HCT116 (cell line): Measurements from ENCODE around the gene PCBP3. TPM values are rescaled to one million over a fixed set of nuclear protein-coding genes. Genes with fewer than 3 reads are reported as not detected.

ENCODE experiments used
- ATAC-seq: fragments of 200-7000 bp; cut with Tn5 transposase; 2 replicates; pipeline ENCODE4 v1.9.1; 2020; ENCODE audit warnings: mild to moderate bottlenecking, moderate library complexity
- BruUV-seq: library from RNA; stranded (reverse); fragments of 400-500 nt; replicated peaks from 2 replicates; lab custom pipeline; 2021; lab: Mats Ljungman, UMichigan
- CTCF ChIA-PET: fragments of 300-600 bp; sonication (Branson Sonifier 250); formaldehyde crosslinking; loops from one replicate; lab custom pipeline; 2021; ENCODE audit warnings: antibody characterized with exemption; lab: Charles Lee
- POLR2A ChIA-PET: fragments of 300-600, 350-600 bp; sonication (Branson Sonifier 250); formaldehyde crosslinking; loops from one replicate; lab custom pipeline; 2021; ENCODE audit warnings: antibody characterized with exemption; lab: Charles Lee
- RAD21 ChIA-PET, 2 experiments: fragments of 300-600 bp; sonication (Branson Sonifier 250); formaldehyde crosslinking; loops; one replicate each; lab custom pipeline; 2023; ENCODE audit warnings: low total read pairs in 2 of 2; ENCODE audit not compliant: uncharacterized antibody in 2 of 2, unreplicated experiment in 2 of 2, low non-redundant PET in 1 of 2; lab: Charles Lee
- DNase-seq: peaks from one replicate; pipeline ENCODE4 v3.0.0-alpha.2; 2010; ENCODE audit warnings: low read depth, low spot score
- H2AFZ ChIP-seq: fragments of 200-600 bp; shearing (Covaris generic), sonication (generic); 2 replicates; pipeline ENCODE4 v1.6.1; 2017; ENCODE audit warnings: low read depth, mixed run types, mixed read lengths, antibody characterized with exemption, low read length; ENCODE audit not compliant: poor library complexity, severe bottlenecking
- H3K27ac ChIP-seq: 2 replicates; pipeline ENCODE4 v1.5.1; 2012; ENCODE audit warnings: low read depth, low read length
- H3K27me3 ChIP-seq: fragments of 200-600 bp; sonication (generic); 2 replicates; pipeline ENCODE4 v1.6.1; 2016; ENCODE audit warnings: mixed run types, low read length, mixed read lengths; ENCODE audit not compliant: insufficient read depth
- H3K36me3 ChIP-seq, 2 experiments: fragments of 200-500 bp in 1 of 2; fragments of 200-600 bp in 1 of 2; sonication (Bioruptor generic) in 1 of 2; sonication (generic) in 1 of 2; 2 replicates each; pipeline versions ENCODE4 v1.5.1 to v1.6.1; 2014 to 2016; ENCODE audit warnings: low read length in 2 of 2, inconsistent platforms in 1 of 2, mixed read lengths in 1 of 2, mixed run types in 1 of 2; ENCODE audit not compliant: insufficient read depth in 2 of 2, control insufficient read depth in 1 of 2
- H3K4me1 ChIP-seq, 2 experiments: fragments of 200-600 bp in 1 of 2; sonication (generic) in 1 of 2; 2 replicates each; pipeline versions ENCODE4 v1.5.1 to v1.6.1; 2012 to 2017; ENCODE audit warnings: low read length in 2 of 2, inconsistent platforms in 1 of 2, mild to moderate bottlenecking in 1 of 2, mixed read lengths in 1 of 2, mixed run types in 1 of 2, moderate library complexity in 1 of 2; ENCODE audit not compliant: insufficient read depth in 2 of 2, control insufficient read depth in 1 of 2
- H3K4me2 ChIP-seq: fragments of 200-600 bp; sonication (generic); 2 replicates; pipeline ENCODE4 v1.6.1; 2017; ENCODE audit warnings: mixed run types, low read length, mixed read lengths
- H3K4me3 ChIP-seq, 2 experiments: fragments of 200-600 bp in 1 of 2; sonication (generic) in 1 of 2; replicated peaks in 1 of 2; 2 replicates each; pipeline ENCODE4 v1.5.1; 2011 to 2016; ENCODE audit warnings: low read length in 2 of 2, control low read depth in 1 of 2, low read depth in 1 of 2, mild to moderate bottlenecking in 1 of 2, mixed read lengths in 1 of 2, mixed run types in 1 of 2
- H3K79me2 ChIP-seq: fragments of 200-600 bp; sonication (generic); 2 replicates; pipeline ENCODE4 v1.6.1; 2017; ENCODE audit warnings: mild to moderate bottlenecking, mixed run types, low read length, moderate library complexity, mixed read lengths; ENCODE audit not compliant: insufficient read depth
- H3K9ac ChIP-seq: fragments of 200-600 bp; sonication (generic); 2 replicates; pipeline ENCODE4 v1.6.1; 2016; ENCODE audit warnings: low read length, mixed read lengths
- H3K9me2 ChIP-seq: fragments of 200-600 bp; sonication (generic), shearing (Covaris generic); 2 replicates; pipeline ENCODE4 v1.6.1; 2017; ENCODE audit warnings: mixed run types, mild to moderate bottlenecking, moderate library complexity; ENCODE audit not compliant: insufficient read depth
- H3K9me3 ChIP-seq, 2 experiments: fragments of 200-500 bp in 1 of 2; fragments of 200-600 bp in 1 of 2; sonication (Bioruptor generic) in 1 of 2; sonication (generic) in 1 of 2; 2 replicates each; pipeline ENCODE4 v1.6.1; 2014 to 2017; ENCODE audit warnings: low read length in 2 of 2, mixed read lengths in 2 of 2, inconsistent platforms in 1 of 2, low read depth in 1 of 2, mild to moderate bottlenecking in 1 of 2, mixed run types in 1 of 2, moderate library complexity in 1 of 2; ENCODE audit not compliant: control insufficient read depth in 1 of 2, insufficient read depth in 1 of 2
- H4K20me1 ChIP-seq: fragments of 200-600 bp; sonication (generic), shearing (Covaris generic); 2 replicates; pipeline ENCODE4 v1.6.1; 2017; ENCODE audit warnings: mixed run types, mild to moderate bottlenecking, moderate library complexity; ENCODE audit not compliant: insufficient read depth
- ELF1 ChIP-seq: IDR thresholded peaks from 2 replicates; pipeline ENCODE4 v1.6.1; 2012; ENCODE audit warnings: low read depth, borderline replicate concordance
- EZH2 ChIP-seq: fragments of 200-600 bp; sonication (generic); IDR thresholded peaks from 2 replicates; pipeline ENCODE4 v1.6.1; 2017; ENCODE audit warnings: antibody characterized with exemption, mixed run types
- EZH2phosphoT487 ChIP-seq: fragments of 200-600 bp; IDR thresholded peaks from 2 replicates; pipeline ENCODE4 v1.6.1; 2018; ENCODE audit warnings: antibody characterized with exemption, borderline replicate concordance
- JUND ChIP-seq: IDR thresholded peaks from 2 replicates; pipeline ENCODE4 v1.6.1; 2012
- POLR2AphosphoS5 ChIP-seq: IDR thresholded peaks from 2 replicates; pipeline ENCODE4 v1.6.1; 2011; ENCODE audit warnings: mild to moderate bottlenecking, low read depth, low read length, moderate library complexity
- SIN3A ChIP-seq: IDR thresholded peaks from 2 replicates; pipeline ENCODE4 v1.6.1; 2012; ENCODE audit warnings: low read depth
- SP1 ChIP-seq: IDR thresholded peaks from 2 replicates; pipeline ENCODE4 v1.6.1; 2012; ENCODE audit warnings: low read depth
- TCF7L2 ChIP-seq: IDR thresholded peaks from 2 replicates; pipeline ENCODE4 v1.7.0; 2011; ENCODE audit warnings: borderline replicate concordance, inconsistent platforms; ENCODE audit not compliant: insufficient read depth, insufficient read length; ENCODE audit errors: extremely low read depth
- ZFX ChIP-seq: fragments of 450-650 bp; IDR thresholded peaks from 2 replicates; pipeline ENCODE4 v1.6.1; 2017
- ZNF274 ChIP-seq: fragments of 200-500 bp; sonication (Bioruptor generic); IDR thresholded peaks from 2 replicates; pipeline ENCODE4 v1.6.1; 2014; ENCODE audit warnings: mild to moderate bottlenecking, low read depth, low read length, inconsistent platforms
- intact Hi-C: fragments of 100-400 bp; cut with micrococcal nuclease; formaldehyde crosslinking; loops from 2 replicates; pipeline ENCODE4 v1.10.0; 2022
- total RNA-seq: library from RNA; stranded (reverse); gene quantifications from one replicate; pipeline ENCODE4 v1.2.1, GENCODE V29; 2021; ENCODE audit not compliant: unreplicated experiment
- TF ChIP-seq, protein P1 (sequence below): IDR thresholded peaks from 2 replicates; pipeline ENCODE4 v1.6.1; 2012; ENCODE audit warnings: low read depth
- TF ChIP-seq, protein P2 (sequence below): IDR thresholded peaks from 2 replicates; pipeline ENCODE4 v1.6.1; 2012
- TF ChIP-seq, protein P3 (sequence below): IDR thresholded peaks from 2 replicates; pipeline ENCODE4 v1.6.1; 2011; ENCODE audit warnings: mild to moderate bottlenecking, low read length, moderate library complexity; ENCODE audit not compliant: insufficient replicate concordance; ENCODE audit errors: extremely low read depth
- TF ChIP-seq, protein P4 (sequence below), 3 experiments: fragments of 200-600 bp in 1 of 3; sonication (generic) in 1 of 3; IDR thresholded peaks in 2 of 3; conservative IDR thresholded peaks in 1 of 3; 2 replicates each; pipeline ENCODE4 v1.5.1; 2012 to 2017; ENCODE audit warnings: low read depth in 2 of 3, low read length in 2 of 3, antibody characterized with exemption in 1 of 3, borderline replicate concordance in 1 of 3, control low read depth in 1 of 3, mild to moderate bottlenecking in 1 of 3, mixed read lengths in 1 of 3, mixed run types in 1 of 3, moderate library complexity in 1 of 3; ENCODE audit not compliant: insufficient read depth in 1 of 3
- TF ChIP-seq, protein P5 (sequence below): IDR thresholded peaks from 2 replicates; pipeline ENCODE4 v1.6.1; 2012

Gene PCBP3
- total RNA-seq, 1 experiment from 2014 or later: 3.1 TPM

DNA sequence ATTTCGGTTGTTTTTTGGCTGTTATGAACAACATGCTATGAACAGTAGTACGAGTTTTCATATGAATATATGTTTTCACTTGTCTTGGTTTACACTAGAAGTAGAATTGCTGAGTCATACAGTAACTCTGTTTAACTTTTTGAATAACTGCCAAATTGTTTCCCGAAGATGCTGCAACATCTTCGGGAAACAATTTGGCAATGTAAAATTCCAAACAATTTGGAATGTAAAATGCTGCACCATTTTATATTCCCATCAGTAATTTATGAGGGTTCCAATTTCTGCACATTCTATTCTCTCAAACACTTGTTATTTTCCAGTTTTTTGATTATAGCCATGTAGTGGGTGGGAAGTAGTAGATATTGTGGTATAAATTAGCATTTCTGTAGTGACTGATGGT is 11.6 kb downstream of the PCBP3 start:
- POLR2A ChIA-PET: no interaction called here
- H3K4me3 ChIP-seq: no peak overlapping the region
- no TSS peak for BruUV-seq
- CTCF ChIA-PET: no interaction called here
- no peaks in the 10 kb centered on the region for H3K36me3 ChIP-seq
- RAD21 ChIA-PET: no interaction called here
- H3K4me1 ChIP-seq: peaks cover 0 to 8% of the 10 kb centered on the region in 2 experiments; a peak in 1 of 4 replicates
- no peaks in the 10 kb centered on the region for H3K27me3 ChIP-seq
- no peak overlapping the region for H3K9ac ChIP-seq
- intact Hi-C loops: no loop called here
- ATAC-seq (no peak), DNase-seq (no peak)
- no peaks in the 10 kb centered on the region for H3K9me3 ChIP-seq
- no peak overlapping the region for H2AFZ ChIP-seq
- H3K79me2 ChIP-seq: no peaks in the 10 kb centered on the region
- no peak overlapping the region for H3K4me2 ChIP-seq
- H3K27ac ChIP-seq: no peak overlapping the region
- H3K9me2 ChIP-seq: no peaks in the 10 kb centered on the region
- no peaks in the 10 kb centered on the region for H4K20me1 ChIP-seq
- TF ChIP-seq, protein P1, sequence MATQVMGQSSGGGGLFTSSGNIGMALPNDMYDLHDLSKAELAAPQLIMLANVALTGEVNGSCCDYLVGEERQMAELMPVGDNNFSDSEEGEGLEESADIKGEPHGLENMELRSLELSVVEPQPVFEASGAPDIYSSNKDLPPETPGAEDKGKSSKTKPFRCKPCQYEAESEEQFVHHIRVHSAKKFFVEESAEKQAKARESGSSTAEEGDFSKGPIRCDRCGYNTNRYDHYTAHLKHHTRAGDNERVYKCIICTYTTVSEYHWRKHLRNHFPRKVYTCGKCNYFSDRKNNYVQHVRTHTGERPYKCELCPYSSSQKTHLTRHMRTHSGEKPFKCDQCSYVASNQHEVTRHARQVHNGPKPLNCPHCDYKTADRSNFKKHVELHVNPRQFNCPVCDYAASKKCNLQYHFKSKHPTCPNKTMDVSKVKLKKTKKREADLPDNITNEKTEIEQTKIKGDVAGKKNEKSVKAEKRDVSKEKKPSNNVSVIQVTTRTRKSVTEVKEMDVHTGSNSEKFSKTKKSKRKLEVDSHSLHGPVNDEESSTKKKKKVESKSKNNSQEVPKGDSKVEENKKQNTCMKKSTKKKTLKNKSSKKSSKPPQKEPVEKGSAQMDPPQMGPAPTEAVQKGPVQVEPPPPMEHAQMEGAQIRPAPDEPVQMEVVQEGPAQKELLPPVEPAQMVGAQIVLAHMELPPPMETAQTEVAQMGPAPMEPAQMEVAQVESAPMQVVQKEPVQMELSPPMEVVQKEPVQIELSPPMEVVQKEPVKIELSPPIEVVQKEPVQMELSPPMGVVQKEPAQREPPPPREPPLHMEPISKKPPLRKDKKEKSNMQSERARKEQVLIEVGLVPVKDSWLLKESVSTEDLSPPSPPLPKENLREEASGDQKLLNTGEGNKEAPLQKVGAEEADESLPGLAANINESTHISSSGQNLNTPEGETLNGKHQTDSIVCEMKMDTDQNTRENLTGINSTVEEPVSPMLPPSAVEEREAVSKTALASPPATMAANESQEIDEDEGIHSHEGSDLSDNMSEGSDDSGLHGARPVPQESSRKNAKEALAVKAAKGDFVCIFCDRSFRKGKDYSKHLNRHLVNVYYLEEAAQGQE: no peak
- TF ChIP-seq ZNF274 (no peak), SIN3A (no peak), ELF1 (no peak), EZH2 (no peak), ZFX (no peak), POLR2AphosphoS5 (no peak), JUND (no peak), TCF7L2 (no peak), EZH2phosphoT487 (no peak), SP1 (no peak)
- TF ChIP-seq, protein P2, sequence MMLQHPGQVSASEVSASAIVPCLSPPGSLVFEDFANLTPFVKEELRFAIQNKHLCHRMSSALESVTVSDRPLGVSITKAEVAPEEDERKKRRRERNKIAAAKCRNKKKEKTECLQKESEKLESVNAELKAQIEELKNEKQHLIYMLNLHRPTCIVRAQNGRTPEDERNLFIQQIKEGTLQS: no peak
- TF ChIP-seq, protein P3, sequence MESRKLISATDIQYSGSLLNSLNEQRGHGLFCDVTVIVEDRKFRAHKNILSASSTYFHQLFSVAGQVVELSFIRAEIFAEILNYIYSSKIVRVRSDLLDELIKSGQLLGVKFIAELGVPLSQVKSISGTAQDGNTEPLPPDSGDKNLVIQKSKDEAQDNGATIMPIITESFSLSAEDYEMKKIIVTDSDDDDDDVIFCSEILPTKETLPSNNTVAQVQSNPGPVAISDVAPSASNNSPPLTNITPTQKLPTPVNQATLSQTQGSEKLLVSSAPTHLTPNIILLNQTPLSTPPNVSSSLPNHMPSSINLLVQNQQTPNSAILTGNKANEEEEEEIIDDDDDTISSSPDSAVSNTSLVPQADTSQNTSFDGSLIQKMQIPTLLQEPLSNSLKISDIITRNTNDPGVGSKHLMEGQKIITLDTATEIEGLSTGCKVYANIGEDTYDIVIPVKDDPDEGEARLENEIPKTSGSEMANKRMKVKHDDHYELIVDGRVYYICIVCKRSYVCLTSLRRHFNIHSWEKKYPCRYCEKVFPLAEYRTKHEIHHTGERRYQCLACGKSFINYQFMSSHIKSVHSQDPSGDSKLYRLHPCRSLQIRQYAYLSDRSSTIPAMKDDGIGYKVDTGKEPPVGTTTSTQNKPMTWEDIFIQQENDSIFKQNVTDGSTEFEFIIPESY: no peak
- TF ChIP-seq, protein P4, sequence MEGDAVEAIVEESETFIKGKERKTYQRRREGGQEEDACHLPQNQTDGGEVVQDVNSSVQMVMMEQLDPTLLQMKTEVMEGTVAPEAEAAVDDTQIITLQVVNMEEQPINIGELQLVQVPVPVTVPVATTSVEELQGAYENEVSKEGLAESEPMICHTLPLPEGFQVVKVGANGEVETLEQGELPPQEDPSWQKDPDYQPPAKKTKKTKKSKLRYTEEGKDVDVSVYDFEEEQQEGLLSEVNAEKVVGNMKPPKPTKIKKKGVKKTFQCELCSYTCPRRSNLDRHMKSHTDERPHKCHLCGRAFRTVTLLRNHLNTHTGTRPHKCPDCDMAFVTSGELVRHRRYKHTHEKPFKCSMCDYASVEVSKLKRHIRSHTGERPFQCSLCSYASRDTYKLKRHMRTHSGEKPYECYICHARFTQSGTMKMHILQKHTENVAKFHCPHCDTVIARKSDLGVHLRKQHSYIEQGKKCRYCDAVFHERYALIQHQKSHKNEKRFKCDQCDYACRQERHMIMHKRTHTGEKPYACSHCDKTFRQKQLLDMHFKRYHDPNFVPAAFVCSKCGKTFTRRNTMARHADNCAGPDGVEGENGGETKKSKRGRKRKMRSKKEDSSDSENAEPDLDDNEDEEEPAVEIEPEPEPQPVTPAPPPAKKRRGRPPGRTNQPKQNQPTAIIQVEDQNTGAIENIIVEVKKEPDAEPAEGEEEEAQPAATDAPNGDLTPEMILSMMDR (IDR thresholded peaks at IDR 0.05 in 2 of 3, conservative IDR thresholded peaks at IDR 0.05 in 1 of 3; ENCODE audit: borderline replicate concordance in 1 of 3, insufficient read depth in 1 of 3, low read depth in 2 of 3, low read length in 2 of 3): no peak
- TF ChIP-seq, protein P5, sequence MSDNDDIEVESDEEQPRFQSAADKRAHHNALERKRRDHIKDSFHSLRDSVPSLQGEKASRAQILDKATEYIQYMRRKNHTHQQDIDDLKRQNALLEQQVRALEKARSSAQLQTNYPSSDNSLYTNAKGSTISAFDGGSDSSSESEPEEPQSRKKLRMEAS: no peak
- TF ChIP-seq, all 23 proteins: peak for 0
